Measurements from ENCODE around the gene HBZ.
A peak's percentile ranks its signal among the peaks of the same experiment; 100 is the strongest.
"Not testable (repeated sequence)": the region's sequence is repeated elsewhere in the genome, so short reads cannot be mapped to it uniquely, and the experiment has no call there.

HBZ gene

GRCh38 chr16:138049-138417 is 14.4 kb upstream of the HBZ start:
- DNase-seq: peak; percentile 9

- no peak for DNase-seq
Observed at GRCh38 chr16:140175-140857, 12.1 kb upstream of the HBZ start.

GRCh38 chr16:142405-142967 is 10.0 kb upstream of the HBZ start:
- DNase-seq: no peak

GRCh38 chr16:143047-143446 is 9.4 kb upstream of the HBZ start:
- no peak for DNase-seq

GRCh38 chr16:143456-143855 is 9.0 kb upstream of the HBZ start:
- no peak for DNase-seq

GRCh38 chr16:144797-145252 is 7.6 kb upstream of the HBZ start:
- DNase-seq: no peak

GRCh38 chr16:146646-147045 is 5.8 kb upstream of the HBZ start:
- no peak for DNase-seq

GRCh38 chr16:149024-149660 is 3.3 kb upstream of the HBZ start:
- no peak for DNase-seq

GRCh38 chr16:153129-153521 is 681 bp downstream of the HBZ start:
- DNase-seq: not testable (repeated sequence)

- DNase-seq: not testable (repeated sequence)
Observed at GRCh38 chr16:153550-154216, 1.2 kb downstream of the HBZ start.

- no peak for DNase-seq
Observed at GRCh38 chr16:154217-155030, 2.0 kb downstream of the HBZ start.

GRCh38 chr16:155031-155398 is 2.6 kb downstream of the HBZ start:
- no peak for DNase-seq

- no peak for DNase-seq
Observed at GRCh38 chr16:159136-159849, 6.8 kb downstream of the HBZ start.

- DNase-seq: not testable (repeated sequence)
Observed at GRCh38 chr16:160242-160641, 7.8 kb downstream of the HBZ start.

GRCh38 chr16:160691-161190 is 8.3 kb downstream of the HBZ start:
- no peak for DNase-seq

- DNase-seq: no peak
Observed at GRCh38 chr16:162271-162991, 10.0 kb downstream of the HBZ start.

GRCh38 chr16:163139-163538 is 10.7 kb downstream of the HBZ start:
- DNase-seq: not testable (repeated sequence)

GRCh38 chr16:163696-164095 is 11.3 kb downstream of the HBZ start:
- DNase-seq: not testable (repeated sequence)

- not testable (repeated sequence) for DNase-seq
Observed at GRCh38 chr16:164134-164823, 11.8 kb downstream of the HBZ start.

GRCh38 chr16:164827-165538 is 12.5 kb downstream of the HBZ start:
- no peak for DNase-seq

Data from activated effector memory CD4-positive, alpha-beta T cell treated with Interleukin-2 at 50 U/mL for 16 hours (primary cell).